ENCODE data around the gene BAG5.

BAG5 gene

GRCh38 chr14:103542605-103543088 is 19.8 kb downstream of the BAG5 start:
- Histone ChIP-seq H3K79me2 (ENCODE audit: insufficient read depth, low read length) (no peaks in the 10 kb centered on the region), H3K27me3 (ENCODE audit: insufficient read depth, low read length, poor library complexity, severe bottlenecking) (no peaks in the 10 kb centered on the region), H4K20me1 (ENCODE audit: insufficient read depth, low read length, poor library complexity, severe bottlenecking) (no peaks in the 10 kb centered on the region), H3K4me2 (ENCODE audit: low read depth, low read length, poor library complexity, severe bottlenecking) (no peak overlapping the region), H3K36me3 (ENCODE audit: insufficient read depth, low read length) (no peaks in the 10 kb centered on the region), H3K9me3 (ENCODE audit: insufficient read depth, low read depth, low read length) (no peaks in the 10 kb centered on the region), H3K9ac (ENCODE audit: low read depth, low read length, poor library complexity, severe bottlenecking) (no peak overlapping the region), H3F3A (ENCODE audit: low read depth) (no peaks in the 10 kb centered on the region), H3K4me1 (ENCODE audit: insufficient read depth, low read length, poor library complexity, severe bottlenecking) (no peaks in the 10 kb centered on the region), H3K9me2 (replicated peaks; ENCODE audit: low read depth, low read length) (no peaks in the 10 kb centered on the region), H2AFZ (ENCODE audit: low read length) (no peak overlapping the region), H3K4me3 (ENCODE audit: low read length, poor library complexity, severe bottlenecking) (no peak overlapping the region)
- no peak for TF ChIP-seq EZH2phosphoT487 (IDR thresholded peaks at IDR 0.05; ENCODE audit: borderline replicate concordance)
- TF ChIP-seq CTCF (conservative IDR thresholded peaks at IDR 0.05; ENCODE audit: low read length) = no peak

- no peaks in the 10 kb centered on the region for H3K36me3 ChIP-seq (ENCODE audit: insufficient read depth, low read length)
- no peaks in the 10 kb centered on the region for H3F3A ChIP-seq (ENCODE audit: low read depth)
- H3K4me2 ChIP-seq (ENCODE audit: low read depth, low read length, poor library complexity, severe bottlenecking) = no peak overlapping the region
- H3K9ac ChIP-seq (ENCODE audit: low read depth, low read length, poor library complexity, severe bottlenecking) = no peak overlapping the region
- no peaks in the 10 kb centered on the region for H3K27me3 ChIP-seq (ENCODE audit: insufficient read depth, low read length, poor library complexity, severe bottlenecking)
- TF ChIP-seq CTCF (conservative IDR thresholded peaks at IDR 0.05; ENCODE audit: low read length) = no peak
- no peak for TF ChIP-seq EZH2phosphoT487 (IDR thresholded peaks at IDR 0.05; ENCODE audit: borderline replicate concordance)
- no peaks in the 10 kb centered on the region for H3K9me2 ChIP-seq (replicated peaks; ENCODE audit: low read depth, low read length)
- H3K4me1 ChIP-seq (ENCODE audit: insufficient read depth, low read length, poor library complexity, severe bottlenecking) = no peaks in the 10 kb centered on the region
- no peaks in the 10 kb centered on the region for H3K79me2 ChIP-seq (ENCODE audit: insufficient read depth, low read length)
- H3K9me3 ChIP-seq (ENCODE audit: insufficient read depth, low read depth, low read length) = no peaks in the 10 kb centered on the region
- no peak overlapping the region for H3K4me3 ChIP-seq (ENCODE audit: low read length, poor library complexity, severe bottlenecking)
- no peak overlapping the region for H2AFZ ChIP-seq (ENCODE audit: low read length)
- no peaks in the 10 kb centered on the region for H4K20me1 ChIP-seq (ENCODE audit: insufficient read depth, low read length, poor library complexity, severe bottlenecking)
These were observed 20.5 kb downstream of the BAG5 start for GRCh38 chr14:103541709-103542604.

GRCh38 chr14:103540821-103541708 is 21.4 kb downstream of the BAG5 start:
- Histone ChIP-seq H3K9me3 (ENCODE audit: insufficient read depth, low read depth, low read length) (no peaks in the 10 kb centered on the region), H3K9me2 (replicated peaks; ENCODE audit: low read depth, low read length) (no peaks in the 10 kb centered on the region), H3K4me2 (ENCODE audit: low read depth, low read length, poor library complexity, severe bottlenecking) (no peak overlapping the region), H3K4me3 (ENCODE audit: low read length, poor library complexity, severe bottlenecking) (no peak overlapping the region), H3K36me3 (ENCODE audit: insufficient read depth, low read length) (no peaks in the 10 kb centered on the region), H3K4me1 (ENCODE audit: insufficient read depth, low read length, poor library complexity, severe bottlenecking) (no peaks in the 10 kb centered on the region), H3K9ac (ENCODE audit: low read depth, low read length, poor library complexity, severe bottlenecking) (no peak overlapping the region), H3F3A (ENCODE audit: low read depth) (no peaks in the 10 kb centered on the region), H3K27me3 (ENCODE audit: insufficient read depth, low read length, poor library complexity, severe bottlenecking) (no peaks in the 10 kb centered on the region), H3K79me2 (ENCODE audit: insufficient read depth, low read length) (no peaks in the 10 kb centered on the region), H4K20me1 (ENCODE audit: insufficient read depth, low read length, poor library complexity, severe bottlenecking) (no peaks in the 10 kb centered on the region), H2AFZ (ENCODE audit: low read length) (no peak overlapping the region)
- TF ChIP-seq CTCF (conservative IDR thresholded peaks at IDR 0.05; ENCODE audit: low read length) (no peak), EZH2phosphoT487 (IDR thresholded peaks at IDR 0.05; ENCODE audit: borderline replicate concordance) (no peak)

All from Loucy (cell line).